ENCODE data around the gene ACSM6.

DNA sequence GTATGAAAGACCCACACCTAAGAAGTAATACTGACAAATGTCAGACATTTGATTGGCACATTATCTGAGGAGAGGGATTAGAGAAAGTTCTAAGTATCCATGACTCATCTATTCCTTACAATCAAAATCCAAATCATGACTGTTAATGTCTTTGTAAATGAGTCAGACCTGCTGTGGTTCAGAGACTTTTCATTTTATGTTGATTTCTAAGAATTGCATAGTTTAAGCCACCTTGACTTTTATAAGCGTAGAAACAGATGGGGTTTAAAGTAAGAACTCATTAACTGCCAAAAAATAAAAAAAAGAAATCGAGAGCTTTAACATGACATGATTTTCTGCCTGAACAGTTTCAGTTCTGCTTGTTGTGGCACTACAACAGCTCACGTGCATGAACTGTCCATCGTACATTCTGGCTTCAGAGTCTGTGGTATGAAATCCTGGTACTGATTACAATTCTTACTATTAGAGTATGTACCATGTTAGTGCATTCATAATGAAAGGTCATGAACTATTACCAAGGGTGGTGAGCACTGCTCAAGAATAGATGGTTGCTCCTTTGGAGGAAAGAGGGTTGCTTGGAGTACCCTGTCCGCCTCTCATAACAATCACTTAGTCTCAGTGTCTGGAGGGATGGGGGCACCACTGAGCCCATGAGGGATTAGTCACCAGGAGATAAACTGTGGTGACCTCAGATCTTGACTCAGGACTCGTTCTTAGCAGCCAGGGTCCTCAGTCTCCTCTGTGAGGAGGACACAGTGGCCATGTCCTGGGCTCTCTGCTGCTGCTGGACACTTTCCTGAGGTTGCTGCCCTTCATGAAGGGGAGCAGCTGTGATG is 42.2 kb downstream of the ACSM6 start:
- TF ChIP-seq, protein P1, sequence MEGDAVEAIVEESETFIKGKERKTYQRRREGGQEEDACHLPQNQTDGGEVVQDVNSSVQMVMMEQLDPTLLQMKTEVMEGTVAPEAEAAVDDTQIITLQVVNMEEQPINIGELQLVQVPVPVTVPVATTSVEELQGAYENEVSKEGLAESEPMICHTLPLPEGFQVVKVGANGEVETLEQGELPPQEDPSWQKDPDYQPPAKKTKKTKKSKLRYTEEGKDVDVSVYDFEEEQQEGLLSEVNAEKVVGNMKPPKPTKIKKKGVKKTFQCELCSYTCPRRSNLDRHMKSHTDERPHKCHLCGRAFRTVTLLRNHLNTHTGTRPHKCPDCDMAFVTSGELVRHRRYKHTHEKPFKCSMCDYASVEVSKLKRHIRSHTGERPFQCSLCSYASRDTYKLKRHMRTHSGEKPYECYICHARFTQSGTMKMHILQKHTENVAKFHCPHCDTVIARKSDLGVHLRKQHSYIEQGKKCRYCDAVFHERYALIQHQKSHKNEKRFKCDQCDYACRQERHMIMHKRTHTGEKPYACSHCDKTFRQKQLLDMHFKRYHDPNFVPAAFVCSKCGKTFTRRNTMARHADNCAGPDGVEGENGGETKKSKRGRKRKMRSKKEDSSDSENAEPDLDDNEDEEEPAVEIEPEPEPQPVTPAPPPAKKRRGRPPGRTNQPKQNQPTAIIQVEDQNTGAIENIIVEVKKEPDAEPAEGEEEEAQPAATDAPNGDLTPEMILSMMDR (IDR thresholded peaks at IDR 0.05) = no peak
- TF ChIP-seq POLR2AphosphoS5 (IDR thresholded peaks at IDR 0.05) (no peak), EP300 (IDR thresholded peaks at IDR 0.05) (no peak)

Measured in stomach (tissue), 4 donors.